GM12873 (cell line): Measurements from ENCODE around the gene SUMO3.

Experiments used
- CTCF ChIP-seq: IDR thresholded peaks from 2 replicates; pipeline ENCODE4 v1.5.1; 2012; ENCODE audit warnings: low read depth, mild to moderate bottlenecking, moderate library complexity, low read length, control low read depth; ENCODE audit not compliant: insufficient read depth; ENCODE audit errors: missing control alignments

SUMO3 gene

GRCh38 chr21:44759628-44760285 lies 58.1 kb downstream of the SUMO3 start:
- no peak for TF ChIP-seq CTCF

- no peak for TF ChIP-seq CTCF
These were observed 58.9 kb downstream of the SUMO3 start for GRCh38 chr21:44758781-44759627.

GRCh38 chr21:44758141-44758561 lies 59.7 kb downstream of the SUMO3 start:
- no peak for TF ChIP-seq CTCF

GRCh38 chr21:44757731-44758130 lies 60.1 kb downstream of the SUMO3 start:
- no peak for TF ChIP-seq CTCF

- TF ChIP-seq CTCF, result no peak
These were observed 61.3 kb downstream of the SUMO3 start for GRCh38 chr21:44756423-44757185.
